Measurements from ENCODE around the gene HCRTR1. TPM values are rescaled to one million over a fixed set of nuclear protein-coding genes. Genes with fewer than 3 reads are reported as not detected.

Gene HCRTR1
- polyA plus RNA-seq, 1 donor from 2014 or later, result 0.37 TPM

DNA sequence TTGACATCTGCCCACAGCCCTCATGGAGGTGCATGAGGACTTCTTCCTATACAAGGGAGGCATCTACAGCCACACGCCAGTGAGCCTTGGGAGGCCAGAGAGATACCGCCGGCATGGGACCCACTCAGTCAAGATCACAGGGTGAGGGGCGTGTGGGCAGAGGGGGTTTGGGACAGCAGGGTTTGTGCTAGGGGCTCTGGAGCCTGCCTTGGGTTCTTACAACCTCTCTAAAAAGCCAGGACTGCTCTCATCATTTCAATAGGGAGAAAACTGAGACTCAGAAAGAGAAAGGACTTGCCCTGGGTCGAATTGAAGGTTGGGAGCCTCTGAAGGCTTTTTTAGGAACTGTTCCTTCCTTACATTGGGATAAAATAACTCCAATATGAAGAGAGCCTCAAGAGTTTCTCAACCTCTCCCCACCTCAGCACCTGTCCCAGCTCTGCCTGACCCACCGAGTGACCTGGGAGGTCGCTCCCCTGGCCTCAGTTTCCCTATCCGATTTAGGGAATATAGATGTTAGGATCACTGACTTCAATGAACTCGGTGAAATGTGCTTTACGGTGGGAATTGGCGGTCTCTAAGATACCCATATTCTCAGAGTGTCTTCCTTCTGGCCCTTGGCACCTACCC lies 31.6 kb upstream of the HCRTR1 start:
- no peaks in the 10 kb centered on the region for H3K27me3 ChIP-seq (ENCODE audit: insufficient read depth, low read depth, low read length)
- no peak overlapping the region for H3K4me2 ChIP-seq (ENCODE audit: low read length)
- no peak overlapping the region for H3K9ac ChIP-seq (ENCODE audit: low read length)
- TF ChIP-seq POLR2AphosphoS5 (IDR thresholded peaks at IDR 0.05), result no peak
- TF ChIP-seq, protein P1, sequence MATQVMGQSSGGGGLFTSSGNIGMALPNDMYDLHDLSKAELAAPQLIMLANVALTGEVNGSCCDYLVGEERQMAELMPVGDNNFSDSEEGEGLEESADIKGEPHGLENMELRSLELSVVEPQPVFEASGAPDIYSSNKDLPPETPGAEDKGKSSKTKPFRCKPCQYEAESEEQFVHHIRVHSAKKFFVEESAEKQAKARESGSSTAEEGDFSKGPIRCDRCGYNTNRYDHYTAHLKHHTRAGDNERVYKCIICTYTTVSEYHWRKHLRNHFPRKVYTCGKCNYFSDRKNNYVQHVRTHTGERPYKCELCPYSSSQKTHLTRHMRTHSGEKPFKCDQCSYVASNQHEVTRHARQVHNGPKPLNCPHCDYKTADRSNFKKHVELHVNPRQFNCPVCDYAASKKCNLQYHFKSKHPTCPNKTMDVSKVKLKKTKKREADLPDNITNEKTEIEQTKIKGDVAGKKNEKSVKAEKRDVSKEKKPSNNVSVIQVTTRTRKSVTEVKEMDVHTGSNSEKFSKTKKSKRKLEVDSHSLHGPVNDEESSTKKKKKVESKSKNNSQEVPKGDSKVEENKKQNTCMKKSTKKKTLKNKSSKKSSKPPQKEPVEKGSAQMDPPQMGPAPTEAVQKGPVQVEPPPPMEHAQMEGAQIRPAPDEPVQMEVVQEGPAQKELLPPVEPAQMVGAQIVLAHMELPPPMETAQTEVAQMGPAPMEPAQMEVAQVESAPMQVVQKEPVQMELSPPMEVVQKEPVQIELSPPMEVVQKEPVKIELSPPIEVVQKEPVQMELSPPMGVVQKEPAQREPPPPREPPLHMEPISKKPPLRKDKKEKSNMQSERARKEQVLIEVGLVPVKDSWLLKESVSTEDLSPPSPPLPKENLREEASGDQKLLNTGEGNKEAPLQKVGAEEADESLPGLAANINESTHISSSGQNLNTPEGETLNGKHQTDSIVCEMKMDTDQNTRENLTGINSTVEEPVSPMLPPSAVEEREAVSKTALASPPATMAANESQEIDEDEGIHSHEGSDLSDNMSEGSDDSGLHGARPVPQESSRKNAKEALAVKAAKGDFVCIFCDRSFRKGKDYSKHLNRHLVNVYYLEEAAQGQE (IDR thresholded peaks at IDR 0.05; ENCODE audit: borderline replicate concordance), result no peak
- no peak for TF ChIP-seq RAD21 (conservative IDR thresholded peaks at IDR 0.05)
- no peak for TF ChIP-seq SMC3 (conservative IDR thresholded peaks at IDR 0.05; ENCODE audit: poor library complexity)
- no peak for TF ChIP-seq TAF1 (IDR thresholded peaks at IDR 0.05; ENCODE audit: low read depth)
- TF ChIP-seq, protein P2, sequence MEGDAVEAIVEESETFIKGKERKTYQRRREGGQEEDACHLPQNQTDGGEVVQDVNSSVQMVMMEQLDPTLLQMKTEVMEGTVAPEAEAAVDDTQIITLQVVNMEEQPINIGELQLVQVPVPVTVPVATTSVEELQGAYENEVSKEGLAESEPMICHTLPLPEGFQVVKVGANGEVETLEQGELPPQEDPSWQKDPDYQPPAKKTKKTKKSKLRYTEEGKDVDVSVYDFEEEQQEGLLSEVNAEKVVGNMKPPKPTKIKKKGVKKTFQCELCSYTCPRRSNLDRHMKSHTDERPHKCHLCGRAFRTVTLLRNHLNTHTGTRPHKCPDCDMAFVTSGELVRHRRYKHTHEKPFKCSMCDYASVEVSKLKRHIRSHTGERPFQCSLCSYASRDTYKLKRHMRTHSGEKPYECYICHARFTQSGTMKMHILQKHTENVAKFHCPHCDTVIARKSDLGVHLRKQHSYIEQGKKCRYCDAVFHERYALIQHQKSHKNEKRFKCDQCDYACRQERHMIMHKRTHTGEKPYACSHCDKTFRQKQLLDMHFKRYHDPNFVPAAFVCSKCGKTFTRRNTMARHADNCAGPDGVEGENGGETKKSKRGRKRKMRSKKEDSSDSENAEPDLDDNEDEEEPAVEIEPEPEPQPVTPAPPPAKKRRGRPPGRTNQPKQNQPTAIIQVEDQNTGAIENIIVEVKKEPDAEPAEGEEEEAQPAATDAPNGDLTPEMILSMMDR (IDR thresholded peaks at IDR 0.05; ENCODE audit: poor library complexity, severe bottlenecking), result no peak
- no peak for TF ChIP-seq MXI1 (conservative IDR thresholded peaks at IDR 0.05; ENCODE audit: poor library complexity, severe bottlenecking)
- no peak for TF ChIP-seq EZH2 (IDR thresholded peaks at IDR 0.05; ENCODE audit: borderline replicate concordance, insufficient read depth, low read length, poor library complexity, severe bottlenecking)
- no peak for TF ChIP-seq EP300 (conservative IDR thresholded peaks at IDR 0.05; ENCODE audit: poor library complexity, severe bottlenecking)
- no peaks in the 10 kb centered on the region for H3K9me3 ChIP-seq (ENCODE audit: low read length)
- H3K27ac ChIP-seq (ENCODE audit: low read length), result no peak overlapping the region
- H3K9me2 ChIP-seq (ENCODE audit: insufficient read depth, low read length), result no peaks in the 10 kb centered on the region
- no peaks in the 10 kb centered on the region for H4K20me1 ChIP-seq (ENCODE audit: insufficient read depth)
- no peak overlapping the region for H3K4me3 ChIP-seq (ENCODE audit: low read length)
- H3F3A ChIP-seq (ENCODE audit: insufficient read depth, low read length, poor library complexity, severe bottlenecking), result no peaks in the 10 kb centered on the region
- H3K36me3 ChIP-seq (ENCODE audit: insufficient read depth, low read length), result no peaks in the 10 kb centered on the region
- no peak overlapping the region for H2AFZ ChIP-seq (ENCODE audit: low read depth, low read length)
- no peaks in the 10 kb centered on the region for H3K79me2 ChIP-seq (replicated peaks; ENCODE audit: insufficient read depth, low read length)

DNA sequence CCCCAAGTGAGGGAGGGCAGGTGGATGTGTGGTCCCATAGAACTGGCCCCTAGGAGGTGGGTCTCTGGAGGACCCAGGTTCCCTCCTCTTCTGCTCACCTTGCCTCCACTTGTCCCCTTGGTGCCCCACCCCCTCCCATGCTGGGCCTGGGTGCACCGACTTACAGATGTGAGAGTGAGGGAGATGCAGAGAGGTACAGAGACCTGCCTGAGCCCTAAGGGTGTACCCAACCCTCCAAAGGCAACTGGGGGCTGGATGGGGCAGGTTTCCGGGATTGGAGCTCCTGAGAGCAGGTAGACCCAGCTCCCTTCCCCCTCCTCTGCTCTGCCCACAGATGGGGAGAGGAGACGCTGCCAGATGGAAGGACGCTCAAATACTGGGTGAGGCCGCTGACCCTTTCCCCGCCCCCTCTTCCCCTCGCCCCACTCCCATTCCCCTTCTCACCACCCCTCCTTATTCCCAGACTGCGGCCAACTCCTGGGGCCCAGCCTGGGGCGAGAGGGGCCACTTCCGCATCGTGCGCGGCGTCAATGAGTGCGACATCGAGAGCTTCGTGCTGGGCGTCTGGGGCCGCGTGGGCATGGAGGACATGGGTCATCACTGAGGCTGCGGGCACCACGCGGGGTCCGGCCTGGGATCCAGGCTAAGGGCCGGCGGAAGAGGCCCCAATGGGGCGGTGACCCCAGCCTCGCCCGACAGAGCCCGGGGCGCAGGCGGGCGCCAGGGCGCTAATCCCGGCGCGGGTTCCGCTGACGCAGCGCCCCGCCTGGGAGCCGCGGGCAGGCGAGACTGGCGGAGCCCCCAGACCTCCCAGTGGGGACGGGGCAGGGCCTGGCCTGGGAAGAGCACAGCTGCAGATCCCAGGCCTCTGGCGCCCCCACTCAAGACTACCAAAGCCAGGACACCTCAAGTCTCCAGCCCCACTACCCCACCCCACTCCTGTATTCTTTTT lies 30.8 kb upstream of the HCRTR1 start:
- TF ChIP-seq EZH2 (IDR thresholded peaks at IDR 0.05; ENCODE audit: borderline replicate concordance, insufficient read depth, low read length, poor library complexity, severe bottlenecking), result no peak
- TF ChIP-seq, protein P2 (IDR thresholded peaks at IDR 0.05; ENCODE audit: poor library complexity, severe bottlenecking), result no peak
- no peak for TF ChIP-seq SMC3 (conservative IDR thresholded peaks at IDR 0.05; ENCODE audit: poor library complexity)
- TF ChIP-seq TAF1 (IDR thresholded peaks at IDR 0.05; ENCODE audit: low read depth), result no peak
- TF ChIP-seq RAD21 (conservative IDR thresholded peaks at IDR 0.05), result no peak
- TF ChIP-seq MXI1 (conservative IDR thresholded peaks at IDR 0.05; ENCODE audit: poor library complexity, severe bottlenecking), result no peak
- TF ChIP-seq EP300 (conservative IDR thresholded peaks at IDR 0.05; ENCODE audit: poor library complexity, severe bottlenecking), result no peak
- TF ChIP-seq, protein P1 (IDR thresholded peaks at IDR 0.05; ENCODE audit: borderline replicate concordance), result no peak
- TF ChIP-seq POLR2AphosphoS5 (IDR thresholded peaks at IDR 0.05), result no peak
- Histone ChIP-seq H3K4me3 (ENCODE audit: low read length) (no peak overlapping the region), H3K27me3 (ENCODE audit: insufficient read depth, low read depth, low read length) (no peaks in the 10 kb centered on the region), H3K9ac (ENCODE audit: low read length) (no peak overlapping the region), H3K4me2 (ENCODE audit: low read length) (no peak overlapping the region), H3F3A (ENCODE audit: insufficient read depth, low read length, poor library complexity, severe bottlenecking) (no peaks in the 10 kb centered on the region), H3K27ac (ENCODE audit: low read length) (no peak overlapping the region), H2AFZ (ENCODE audit: low read depth, low read length) (no peak overlapping the region), H3K79me2 (replicated peaks; ENCODE audit: insufficient read depth, low read length) (no peaks in the 10 kb centered on the region), H3K36me3 (ENCODE audit: insufficient read depth, low read length) (no peaks in the 10 kb centered on the region), H3K9me3 (ENCODE audit: low read length) (no peaks in the 10 kb centered on the region), H4K20me1 (ENCODE audit: insufficient read depth) (no peaks in the 10 kb centered on the region), H3K9me2 (ENCODE audit: insufficient read depth, low read length) (no peaks in the 10 kb centered on the region)
